K562 (cell line): Measurements from ENCODE around the gene DPP3. TPM values are rescaled to one million over a fixed set of nuclear protein-coding genes. Genes with fewer than 3 reads are reported as not detected.

Experiments used
- ARHGAP35 ChIP-seq: fragments of 450-650 bp; IDR thresholded peaks from 2 replicates; pipeline ENCODE4 v1.6.1; 2018; ENCODE audit not compliant: partially characterized antibody
- FIP1L1 ChIP-seq: fragments of 200-400 bp; formaldehyde crosslinking; IDR thresholded peaks from 2 replicates; pipeline ENCODE4 v1.6.1; 2018; ENCODE audit warnings: mild to moderate bottlenecking, low read depth, low read length; ENCODE audit not compliant: poor library complexity, severe bottlenecking
- MGA ChIP-seq: fragments of 450-650 bp; IDR thresholded peaks from 2 replicates; pipeline ENCODE4 v1.6.1; 2016; ENCODE audit warnings: mild to moderate bottlenecking, moderate library complexity
- NCOA4 ChIP-seq: fragments of 450-650 bp; IDR thresholded peaks from 2 replicates; pipeline ENCODE4 v1.6.1; 2018; ENCODE audit warnings: mild to moderate bottlenecking; ENCODE audit not compliant: partially characterized antibody
- SNAPC5 ChIP-seq: fragments of 250-450 bp; sonication (Bioruptor Pico); IDR thresholded peaks from 2 replicates; pipeline ENCODE4 v1.8.0; 2021; ENCODE audit warnings: moderate library complexity, mild to moderate bottlenecking, inconsistent platforms
- polyA plus RNA-seq, 8 experiments: library from polyadenylated mRNA; depleted of rRNA in 4 of 8; stranded (reverse) in 5 of 8; unstranded in 3 of 8; fragments of >200 nt; fragmentation: Nextera tagmentation in 2 of 8; fragmentation: Illumina TruSeq in 1 of 8; extraction: Ambion mirVana in 2 of 8; extraction: Trizol in 1 of 8; gene quantifications; 2 replicates each; pipeline versions ENCODE4 v1.2.1 to v1.2.3, GENCODE V29; 2011 to 2014; ENCODE audit warnings: inconsistent platforms in 1 of 8, missing spikeins in 1 of 8
- total RNA-seq, 7 experiments: library from RNA; depleted of rRNA in 6 of 7; stranded (reverse); fragments of >200 nt in 6 of 7; fragmentation: Illumina TruSeq in 2 of 7; extraction: Trizol in 2 of 7; gene quantifications; 2 replicates each; pipeline versions ENCODE4 v1.2.1 to v1.2.3, GENCODE V29; 2011 to 2021; ENCODE audit warnings: low replicate concordance in 1 of 7

DPP3 gene
- total and polyA plus RNA-seq, 9 of the 15 experiments (the other 6 are each of a cell fraction or from before 2014, with no cell fraction given), result 3.7 to 69.2 (median 43.3) TPM

- no peak for TF ChIP-seq MGA
- no peak for TF ChIP-seq SNAPC5
- no peak for TF ChIP-seq NCOA4
- no peak for TF ChIP-seq ARHGAP35
- no peak for TF ChIP-seq FIP1L1
These were observed 44.2 kb downstream of the DPP3 start (continued) for GRCh38 chr11:66524304-66525040.
